WTC11 (cell line): ENCODE data around the gene HAPLN3. TPM values are rescaled to one million over a fixed set of nuclear protein-coding genes. Genes with fewer than 3 reads are reported as not detected.

Experiments
- ATAC-seq: fragments of 200-7000 bp; cut with Tn5 transposase; 2 replicates; pipeline ENCODE4 v1.10.0; 2021; ENCODE audit warnings: mild to moderate bottlenecking, moderate library complexity
- CTCF ChIA-PET: fragments of 300-600 bp; sonication (Branson Sonifier 250); formaldehyde crosslinking; loops from one replicate; lab custom pipeline; 2021; ENCODE audit warnings: antibody characterized with exemption; lab: Charles Lee
- POLR2A ChIA-PET: fragments of 350-600 bp; sonication (Branson Sonifier 250); formaldehyde crosslinking; loops from one replicate; lab custom pipeline; 2021; ENCODE audit warnings: antibody characterized with exemption; lab: Charles Lee
- DNase-seq: peaks from one replicate; pipeline ENCODE4 v3.0.0; 2021; ENCODE audit warnings: low spot score
- H3K27ac Mint-ChIP-seq: 2 replicates; pipeline ENCODE4 v1.8.0; 2021; ENCODE audit warnings: mixed read lengths
- H3K27me3 Mint-ChIP-seq: 2 replicates; pipeline ENCODE4 v1.8.0; 2021; ENCODE audit warnings: low read depth, mild to moderate bottlenecking, moderate library complexity, mixed read lengths
- H3K36me3 Mint-ChIP-seq: 2 replicates; pipeline ENCODE4 v1.8.0; 2021; ENCODE audit warnings: mixed read lengths
- H3K4me1 Mint-ChIP-seq: 2 replicates; pipeline ENCODE4 v1.8.0; 2022; ENCODE audit warnings: mixed read lengths
- H3K4me3 Mint-ChIP-seq: 2 replicates; pipeline ENCODE4 v1.8.0; 2021; ENCODE audit warnings: mild to moderate bottlenecking, moderate library complexity, mixed read lengths
- H3K9me3 Mint-ChIP-seq: 2 replicates; pipeline ENCODE4 v1.8.0; 2021; ENCODE audit warnings: mixed read lengths
- AFF4 ChIP-seq: sonication (generic); formaldehyde crosslinking; IDR thresholded peaks from 2 replicates; pipeline ENCODE4 v1.8.1; 2023; ENCODE audit warnings: mild to moderate bottlenecking, missing genetic modification reagents, borderline replicate concordance
- AR ChIP-seq: fragments of 250-450 bp; sonication (Bioruptor Pico); IDR thresholded peaks from 2 replicates; pipeline ENCODE4 v1.9.0; 2021; ENCODE audit warnings: mild to moderate bottlenecking
- ARID4B ChIP-seq: sonication (generic); formaldehyde crosslinking; IDR thresholded peaks from 2 replicates; pipeline ENCODE4 v1.8.0; 2023; ENCODE audit warnings: missing genetic modification reagents, mild to moderate bottlenecking, borderline replicate concordance
- ATF3 ChIP-seq: sonication (generic); formaldehyde crosslinking; conservative IDR thresholded peaks from 2 replicates; pipeline ENCODE4 v1.8.1; 2022; ENCODE audit warnings: mild to moderate bottlenecking, missing genetic modification reagents
- ATF6 ChIP-seq: sonication (generic); formaldehyde crosslinking; IDR thresholded peaks from 2 replicates; pipeline ENCODE4 v1.8.1; 2023; ENCODE audit warnings: mild to moderate bottlenecking, missing genetic modification reagents
- CDX4 ChIP-seq: fragments of 250-450 bp; sonication (Bioruptor Pico); IDR thresholded peaks from 2 replicates; pipeline ENCODE4 v1.9.0; 2021; ENCODE audit warnings: moderate library complexity, mild to moderate bottlenecking, inconsistent platforms, borderline replicate concordance
- CREB1 ChIP-seq: sonication (generic); formaldehyde crosslinking; IDR thresholded peaks from 2 replicates; pipeline ENCODE4 v1.8.0; 2023; ENCODE audit warnings: mild to moderate bottlenecking, missing genetic modification reagents
- EMX1 ChIP-seq: fragments of 250-450 bp; sonication (Bioruptor Pico); IDR thresholded peaks from 2 replicates; pipeline ENCODE4 v1.8.0; 2021; ENCODE audit warnings: mild to moderate bottlenecking
- ESRRA ChIP-seq: sonication (generic); formaldehyde crosslinking; IDR thresholded peaks from 2 replicates; pipeline ENCODE4 v1.8.1; 2022; ENCODE audit warnings: mild to moderate bottlenecking, missing genetic modification reagents, borderline replicate concordance
- GRHL2 ChIP-seq: fragments of 250-450 bp; sonication (Bioruptor Pico); IDR thresholded peaks from 2 replicates; pipeline ENCODE4 v1.8.0; 2022; ENCODE audit warnings: mild to moderate bottlenecking, moderate library complexity; ENCODE audit not compliant: insufficient replicate concordance, severe bottlenecking
- MAX ChIP-seq: sonication (generic); formaldehyde crosslinking; IDR thresholded peaks from 2 replicates; pipeline ENCODE4 v1.8.0; 2022; ENCODE audit warnings: mild to moderate bottlenecking, missing genetic modification reagents
- MYBL2 ChIP-seq: sonication (generic); formaldehyde crosslinking; IDR thresholded peaks from 2 replicates; pipeline ENCODE4 v1.8.1; 2023; ENCODE audit warnings: mild to moderate bottlenecking, moderate library complexity, missing genetic modification reagents
- NR2C2 ChIP-seq: sonication (generic); formaldehyde crosslinking; IDR thresholded peaks from 2 replicates; pipeline ENCODE4 v1.8.0; 2022; ENCODE audit warnings: mild to moderate bottlenecking, missing genetic modification reagents
- SP1 ChIP-seq: sonication (generic); formaldehyde crosslinking; conservative IDR thresholded peaks from 2 replicates; pipeline ENCODE4 v1.8.1; 2022; ENCODE audit warnings: missing genetic modification reagents
- ZNF671 ChIP-seq: fragments of 250-450 bp; sonication (Bioruptor Pico); IDR thresholded peaks from 2 replicates; pipeline ENCODE4 v1.8.0; 2021; ENCODE audit warnings: mild to moderate bottlenecking
- ZSCAN18 ChIP-seq: fragments of 250-450 bp; sonication (Bioruptor Pico); IDR thresholded peaks from 2 replicates; pipeline ENCODE4 v2.1.2; 2022; ENCODE audit warnings: mild to moderate bottlenecking, moderate library complexity
- total RNA-seq: library from RNA; stranded (reverse); gene quantifications from 3 replicates; pipeline ENCODE4 v1.2.3, GENCODE V29; 2021

HAPLN3 gene
- total RNA-seq, 1 experiment from 2014 or later, result 50.6 TPM

- ATAC-seq, result no peak
- H3K4me3 Mint-ChIP-seq, result no peak overlapping the region
- H3K27ac Mint-ChIP-seq, result peak overlapping the region; percentile 69; the same call in 1 of the 2 replicates
- peaks cover 30% of the 10 kb centered on the region for H3K36me3 Mint-ChIP-seq
- ChIA-PET CTCF (interaction anchor here (1.3 to 4.2 kb wide), 6 partner anchors 9 to 429 kb away, joined by 3 to 64 read pairs (median 4); partner anchors contain the start of genes MRPL46 and MRPS11), POLR2A (interaction anchor here (0.6 to 1.1 kb wide), 2 partner anchors 18 to 90 kb away, joined by 3 read pairs; no protein-coding TSS in a partner anchor)
- DNase-seq, result no peak
- H3K9me3 Mint-ChIP-seq, result no peaks in the 10 kb centered on the region
- peaks cover 48% of the 10 kb centered on the region for H3K4me1 Mint-ChIP-seq
- H3K27me3 Mint-ChIP-seq, result 0 out of 2 replicates have a peak, but pooled peaks cover 2% of the 10 kb centered on the region
- TF ChIP-seq EMX1 (no peak), ATF6 (no peak), AR (0 out of 2 replicates have a peak, but pooled peaks have one; percentile 52), NR2C2 (CRISPR knock-in tag) (no peak)
Measured at GRCh38 chr15:88896333-88897033, 1.1 kb upstream of the HAPLN3 start.

GRCh38 chr15:88894348-88894818 lies 961 bp downstream of the HAPLN3 start:
- H3K4me3 Mint-ChIP-seq, result peak overlapping the region; percentile 72
- H3K9me3 Mint-ChIP-seq, result no peaks in the 10 kb centered on the region
- ATAC-seq (peak; percentile 63), DNase-seq (peak; percentile 93)
- H3K27me3 Mint-ChIP-seq, result 0 out of 2 replicates have a peak, but pooled peaks cover 2% of the 10 kb centered on the region
- H3K27ac Mint-ChIP-seq, result no peak overlapping the region
- CTCF ChIA-PET, result interaction anchor here (0.5 to 4.2 kb wide), 34 partner anchors 9 to 465 kb away, joined by 3 to 64 read pairs (median 4); no protein-coding TSS in a partner anchor
- peaks cover 40% of the 10 kb centered on the region for H3K4me1 Mint-ChIP-seq
- POLR2A ChIA-PET, result interaction anchor here (0.6 to 1.6 kb wide), 6 partner anchors 10 to 194 kb away, joined by 3 to 6 read pairs (median 4); partner anchors contain the start of gene ABHD2
- peaks cover 13% of the 10 kb centered on the region for H3K36me3 Mint-ChIP-seq
- TF ChIP-seq ESRRA (CRISPR knock-in tag), result no peak
- TF ChIP-seq ZNF671 (CRISPR knock-in tag), result no peak
- TF ChIP-seq ZSCAN18 (CRISPR knock-in tag), result no peak
- no peak for TF ChIP-seq ATF3 (CRISPR knock-in tag)
- TF ChIP-seq GRHL2 (CRISPR knock-in tag), result no peak
- TF ChIP-seq AFF4 (CRISPR knock-in tag), result no peak
- no peak for TF ChIP-seq CREB1 (CRISPR knock-in tag)
- TF ChIP-seq SP1, result no peak
- no peak for TF ChIP-seq ARID4B (CRISPR knock-in tag)
- TF ChIP-seq CDX4, result no peak
- no peak for TF ChIP-seq MYBL2 (CRISPR knock-in tag)
- TF ChIP-seq MAX (CRISPR knock-in tag), result peak; percentile 70; the same call in 1 of the 2 replicates
